HEK293T (cell line): ENCODE results near the gene SNTA1.

Source experiments
- BHLHE40 ChIP-seq: fragments of 450-650 bp; IDR thresholded peaks from 2 replicates; pipeline ENCODE4 v1.6.1; 2016; ENCODE audit warnings: mild to moderate bottlenecking, moderate library complexity, borderline replicate concordance
- FOXK2 ChIP-seq: fragments of 450-650 bp; IDR thresholded peaks from 2 replicates; pipeline ENCODE4 v1.6.1; 2016; ENCODE audit warnings: mild to moderate bottlenecking
- FOXM1 ChIP-seq: fragments of 450-650 bp; IDR thresholded peaks from 2 replicates; pipeline ENCODE4 v1.6.1; 2017; ENCODE audit warnings: mild to moderate bottlenecking, borderline replicate concordance
- NFRKB ChIP-seq: fragments of 450-650 bp; IDR thresholded peaks from 2 replicates; pipeline ENCODE4 v1.6.1; 2016; ENCODE audit warnings: mild to moderate bottlenecking, moderate library complexity
- SP1 ChIP-seq: fragments of 450-650 bp; IDR thresholded peaks from 2 replicates; pipeline ENCODE4 v1.6.1; 2017
- SUZ12 ChIP-seq: fragments of 450-650 bp; IDR thresholded peaks from 2 replicates; pipeline ENCODE4 v1.6.1; 2016; ENCODE audit warnings: mild to moderate bottlenecking

DNA sequence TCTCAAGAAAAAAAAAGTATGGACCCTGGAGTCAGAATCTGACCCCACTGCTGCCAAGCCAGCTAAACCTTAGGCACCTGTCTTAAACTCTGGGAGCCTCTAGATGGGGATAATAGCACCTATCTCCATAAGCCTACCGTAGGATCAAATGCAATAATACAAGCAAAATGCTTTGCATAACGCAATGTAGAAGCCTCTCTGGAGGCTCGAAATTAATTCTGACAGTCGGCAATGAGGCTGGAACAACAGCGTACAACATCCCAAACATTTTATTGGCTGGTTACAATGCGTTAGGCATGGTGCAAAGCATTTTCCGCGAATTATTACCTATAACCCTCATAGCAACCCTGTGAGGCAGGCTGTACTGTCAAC is 42.8 kb downstream of the SNTA1 start:
- TF ChIP-seq NFRKB = no peak
- no peak for TF ChIP-seq FOXK2
- no peak for TF ChIP-seq FOXM1
- no peak for TF ChIP-seq SP1
- no peak for TF ChIP-seq BHLHE40
- TF ChIP-seq SUZ12 = no peak
